H9 (cell line): Measurements from ENCODE around the gene E4F1. TPM values are rescaled to one million over a fixed set of nuclear protein-coding genes. Genes with fewer than 3 reads are reported as not detected.

Experiments used
- DNase-seq: peaks from one replicate; pipeline ENCODE4 v3.0.0-alpha.2; 2017
- H2AFZ ChIP-seq: one replicate; pipeline ENCODE4 v1.6.1; 2013; ENCODE audit warnings: mild to moderate bottlenecking, low read length, control low read depth, moderate library complexity
- H2AK5ac ChIP-seq: 2 replicates; pipeline ENCODE4 v1.6.1; 2013; ENCODE audit warnings: low read length, control low read depth, mixed read lengths; ENCODE audit not compliant: insufficient read length
- H2BK120ac ChIP-seq: one replicate; pipeline ENCODE4 v1.6.1; 2013; ENCODE audit warnings: low read depth, mild to moderate bottlenecking, low read length, control low read depth, inconsistent platforms; ENCODE audit not compliant: poor library complexity, severe bottlenecking
- H2BK12ac ChIP-seq: 2 replicates; pipeline ENCODE4 v1.6.1; 2013; ENCODE audit warnings: low read length, control low read depth, mixed read lengths, low read depth; ENCODE audit not compliant: insufficient read length
- H2BK15ac ChIP-seq: 2 replicates; pipeline ENCODE4 v1.6.1; 2013; ENCODE audit warnings: low read depth, low read length, control low read depth
- H2BK20ac ChIP-seq: one replicate; pipeline ENCODE4 v1.6.1; 2013; ENCODE audit warnings: low read depth, mild to moderate bottlenecking, low read length, control low read depth, inconsistent platforms; ENCODE audit not compliant: poor library complexity, severe bottlenecking
- H2BK5ac ChIP-seq: 2 replicates; pipeline ENCODE4 v1.6.1; 2013; ENCODE audit warnings: low read length, control low read depth, mixed read lengths; ENCODE audit not compliant: insufficient read length
- H3K14ac ChIP-seq: 2 replicates; pipeline ENCODE4 v1.6.1; 2013; ENCODE audit warnings: low read length, control low read depth; ENCODE audit not compliant: insufficient read depth
- H3K18ac ChIP-seq: 2 replicates; pipeline ENCODE4 v1.6.1; 2013; ENCODE audit warnings: low read depth, mild to moderate bottlenecking, mixed read lengths, low read length, control low read depth; ENCODE audit not compliant: insufficient read length
- H3K23ac ChIP-seq: 2 replicates; pipeline ENCODE4 v1.6.1; 2013; ENCODE audit warnings: low read length, control low read depth, mixed read lengths, low read depth; ENCODE audit not compliant: insufficient read length
- H3K23me2 ChIP-seq: 2 replicates; pipeline ENCODE4 v1.6.1; 2013; ENCODE audit warnings: low read depth, mild to moderate bottlenecking, mixed read lengths, low read length, control low read depth; ENCODE audit not compliant: insufficient read length, poor library complexity, severe bottlenecking
- H3K27ac ChIP-seq: 2 replicates; pipeline ENCODE4 v1.5.1; 2013; ENCODE audit warnings: low read length, control low read depth, mixed read lengths, low read depth; ENCODE audit not compliant: insufficient read length
- H3K27me3 ChIP-seq: 2 replicates; pipeline ENCODE4 v1.6.1; 2013; ENCODE audit warnings: low read length, control low read depth, inconsistent platforms; ENCODE audit not compliant: insufficient read depth
- H3K4ac ChIP-seq: 2 replicates; pipeline ENCODE4 v1.6.1; 2013; ENCODE audit warnings: low read depth, mild to moderate bottlenecking, control low read depth, inconsistent platforms, low read length, moderate library complexity
- H3K4me1 ChIP-seq: 2 replicates; pipeline ENCODE4 v1.6.1; 2013; ENCODE audit warnings: low read length, control low read depth, inconsistent platforms; ENCODE audit not compliant: insufficient read depth
- H3K4me2 ChIP-seq: 2 replicates; pipeline ENCODE4 v1.6.1; 2013; ENCODE audit warnings: low read length, control low read depth, mixed read lengths; ENCODE audit not compliant: insufficient read length, insufficient read depth
- H3K56ac ChIP-seq: 2 replicates; pipeline ENCODE4 v1.6.1; 2013; ENCODE audit warnings: low read depth, mild to moderate bottlenecking, mixed read lengths, low read length, control low read depth; ENCODE audit not compliant: insufficient read length
- H3K79me1 ChIP-seq: 2 replicates; pipeline ENCODE4 v1.6.1; 2013; ENCODE audit warnings: low read depth, mild to moderate bottlenecking, moderate library complexity, low read length, control low read depth, inconsistent platforms; ENCODE audit not compliant: insufficient read depth, poor library complexity, severe bottlenecking
- H3K79me2 ChIP-seq: 2 replicates; pipeline ENCODE4 v1.6.1; 2013; ENCODE audit warnings: low read length, control low read depth, inconsistent platforms; ENCODE audit not compliant: insufficient read depth
- H3K9ac ChIP-seq: 2 replicates; pipeline ENCODE4 v1.6.1; 2013; ENCODE audit warnings: low read length, control low read depth, mixed read lengths; ENCODE audit not compliant: insufficient read length; ENCODE audit errors: extremely low read depth
- H3K9me3 ChIP-seq: one replicate; pipeline ENCODE4 v1.6.1; 2013; ENCODE audit warnings: low read depth, low read length, inconsistent platforms; ENCODE audit not compliant: control insufficient read depth
- H3T11ph ChIP-seq: one replicate; pipeline ENCODE4 v1.6.1; 2013; ENCODE audit warnings: mild to moderate bottlenecking, low read length, control low read depth, inconsistent platforms
- H4K20me1 ChIP-seq: one replicate; pipeline ENCODE4 v1.6.1; 2013; ENCODE audit not compliant: control insufficient read depth, insufficient read length, insufficient read depth
- H4K5ac ChIP-seq: 2 replicates; pipeline ENCODE4 v1.6.1; 2013; ENCODE audit warnings: low read depth, mild to moderate bottlenecking, mixed read lengths, low read length, control low read depth; ENCODE audit not compliant: insufficient read length
- H4K8ac ChIP-seq: replicated peaks from 2 replicates; pipeline ENCODE4 v1.6.1; 2013; ENCODE audit warnings: low read length, control low read depth, mixed read lengths, low read depth; ENCODE audit not compliant: insufficient read length
- H4K91ac ChIP-seq: 2 replicates; pipeline ENCODE4 v1.6.1; 2013; ENCODE audit warnings: low read depth, mild to moderate bottlenecking, moderate library complexity, mixed read lengths, low read length, control low read depth; ENCODE audit not compliant: insufficient read length
- H3K27ac Mint-ChIP-seq, 3 experiments: 2 replicates in 2 of 3; 3 replicates in 1 of 3; pipeline ENCODE4 v1.8.0; 2020 to 2021; ENCODE audit warnings: mixed read lengths in 3 of 3, mild to moderate bottlenecking in 1 of 3, moderate library complexity in 1 of 3
- H3K27me3 Mint-ChIP-seq: 2 replicates; pipeline ENCODE4 v1.8.0; 2021; ENCODE audit warnings: low read depth, mild to moderate bottlenecking, moderate library complexity, mixed read lengths
- H3K36me3 Mint-ChIP-seq, 3 experiments: 2 replicates in 2 of 3; 3 replicates in 1 of 3; pipeline ENCODE4 v1.8.0; 2020 to 2021; ENCODE audit warnings: low read depth in 3 of 3, mixed read lengths in 3 of 3; ENCODE audit not compliant: insufficient read depth in 1 of 3
- H3K4me1 Mint-ChIP-seq, 2 experiments: 2 replicates each; pipeline ENCODE4 v1.8.0; 2020; ENCODE audit warnings: mixed read lengths in 2 of 2
- H3K4me3 Mint-ChIP-seq, 2 experiments: 2 replicates in 1 of 2; 3 replicates in 1 of 2; pipeline ENCODE4 v1.8.0; 2020 to 2021; ENCODE audit warnings: mild to moderate bottlenecking in 2 of 2, mixed read lengths in 2 of 2, moderate library complexity in 1 of 2
- H3K9me3 Mint-ChIP-seq, 2 experiments: 2 replicates in 1 of 2; 3 replicates in 1 of 2; pipeline ENCODE4 v1.8.0; 2020; ENCODE audit warnings: mild to moderate bottlenecking in 2 of 2, mixed read lengths in 2 of 2, moderate library complexity in 1 of 2
- CTCF ChIP-seq: fragments of 200-600 bp; sonication (generic); conservative IDR thresholded peaks from 3 replicates; pipeline ENCODE4 v1.8.0; 2021; ENCODE audit warnings: antibody characterized with exemption, mild to moderate bottlenecking
- WGBS: extraction: QIAGEN DNeasy Blood & Tissue Kit; methylation state at CpG from one replicate; pipeline ENCODE4 v1.1.7; 2013; ENCODE audit warnings: missing lambda C conversion rate, low lambda C conversion rate, mixed read lengths; ENCODE audit not compliant: insufficient read length; ENCODE audit errors: extremely low coverage; 5-methylcytosine and 5-hydroxymethylcytosine counted together
- total RNA-seq: library from RNA; stranded (reverse); gene quantifications from 2 replicates; pipeline ENCODE4 v1.2.1, GENCODE V29; 2021

Gene E4F1
- total RNA-seq, 1 experiment from 2014 or later: 35.9 TPM

DNA sequence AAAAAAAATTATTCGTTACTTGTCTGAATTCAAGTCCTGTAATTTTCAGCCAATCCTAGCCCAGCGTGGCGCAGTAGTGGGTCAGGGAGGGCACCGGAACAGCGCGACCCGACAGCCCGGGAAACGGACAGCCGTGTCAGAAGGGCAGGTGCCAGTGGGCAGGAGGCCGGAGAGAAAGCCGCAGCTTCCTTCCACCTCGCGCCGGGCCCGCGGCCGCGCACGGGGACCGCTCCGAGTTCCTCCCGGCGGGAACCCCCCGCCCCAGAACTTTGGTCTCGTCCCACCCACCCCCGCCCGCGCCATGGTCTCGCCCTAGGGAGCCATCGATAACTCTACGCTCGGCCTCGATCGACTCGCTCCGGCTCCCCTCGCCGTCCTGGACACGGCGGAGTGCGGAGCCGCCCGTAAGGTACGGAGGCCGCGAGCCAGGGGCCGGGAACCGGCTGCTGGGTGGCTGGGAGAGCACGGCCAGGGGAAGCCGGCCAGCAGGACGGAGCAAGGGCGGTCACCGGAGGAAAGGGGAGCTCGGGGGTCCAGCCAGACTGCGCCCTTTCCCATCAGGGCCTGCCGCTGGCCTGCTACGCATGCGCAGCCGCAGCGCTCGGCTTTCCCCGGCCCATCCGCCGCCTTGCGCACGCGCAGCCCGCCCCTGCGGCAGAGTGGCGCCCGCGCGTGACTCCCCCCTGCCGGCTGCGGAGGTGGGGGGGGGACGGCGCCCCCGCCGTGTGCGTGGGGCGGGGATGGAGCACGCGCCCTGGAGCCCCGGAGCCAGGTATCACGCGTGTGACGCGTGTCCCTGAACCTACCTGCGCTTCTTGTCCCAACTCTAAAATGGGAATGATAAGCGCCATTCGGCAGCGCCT is 18.1 kb upstream of the E4F1 start, which contains the start of gene MLST8:
Gene MLST8 (plus strand): TSS at position 351 of the 863 bp plus-strand sequence. CDS start 632 bp downstream, outside the sequence.
- Mint-ChIP-seq H3K27me3 (peaks cover 31% of the 10 kb centered on the region), H3K36me3 (peaks cover 7 to 28% (median 28%) of the 10 kb centered on the region in 3 experiments; a peak in 6 of 7 replicates), H3K27ac (peak within 1 kb of the TSS in 1 of 3 experiments; percentile 65; a peak in 2 of 7 replicates), H3K4me3 (peak within 1 kb of the TSS; percentile 76 to 84), H3K9me3 (peaks cover 0 to 9% of the 10 kb centered on the region in 2 experiments; a peak in 1 of 5 replicates), H3K4me1 (peaks cover 6 to 9% of the 10 kb centered on the region in 2 experiments)
- H3T11ph ChIP-seq: no peak within 1 kb of the TSS
- H3K27ac ChIP-seq: no peak within 1 kb of the TSS
- DNase-seq: peak; percentile 79
- H2AK5ac ChIP-seq: no peak within 1 kb of the TSS
- 0 out of 3 replicates have a peak, but pooled peaks have one; percentile 21 for TF ChIP-seq CTCF
- H3K23ac ChIP-seq: no peak within 1 kb of the TSS
- no peak within 1 kb of the TSS for H2BK20ac ChIP-seq
- H3K4me1 ChIP-seq: no peaks in the 10 kb centered on the region; the same call in 1 of the 2 replicates
- H3K56ac ChIP-seq: no peak within 1 kb of the TSS
- H4K5ac ChIP-seq: no peak within 1 kb of the TSS
- H3K79me1 ChIP-seq: no peaks in the 10 kb centered on the region
- H3K9me3 ChIP-seq: no peaks in the 10 kb centered on the region
- H4K8ac ChIP-seq: no peak within 1 kb of the TSS
- no peaks in the 10 kb centered on the region for H3K79me2 ChIP-seq
- H2BK5ac ChIP-seq: no peak within 1 kb of the TSS
- H3K27me3 ChIP-seq: no peaks in the 10 kb centered on the region
- H2BK15ac ChIP-seq: no peak within 1 kb of the TSS
- peak within 1 kb of the TSS; percentile 97 for H3K14ac ChIP-seq
- no peak within 1 kb of the TSS for H2BK12ac ChIP-seq
- WGBS: no CpG with 5 or more reads among the region's 93 CpGs
- peaks cover 12% of the 10 kb centered on the region for H3K23me2 ChIP-seq
- H4K20me1 ChIP-seq: no peaks in the 10 kb centered on the region
- no peak within 1 kb of the TSS for H2AFZ ChIP-seq
- peak within 1 kb of the TSS; percentile 88 for H3K9ac ChIP-seq
- no peak within 1 kb of the TSS for H3K4ac ChIP-seq
- no peak within 1 kb of the TSS for H4K91ac ChIP-seq
- H2BK120ac ChIP-seq: no peak within 1 kb of the TSS
- H3K4me2 ChIP-seq: peak within 1 kb of the TSS; percentile 80
- peak within 1 kb of the TSS; percentile 96 for H3K18ac ChIP-seq
